PC-9 (cell line): Measurements from ENCODE around the gene CXCL16. TPM values are rescaled to one million over a fixed set of nuclear protein-coding genes. Genes with fewer than 3 reads are reported as not detected.
"Not testable (repeated sequence)": the region's sequence is repeated elsewhere in the genome, so short reads cannot be mapped to it uniquely, and the experiment has no call there.

Source experiments
- BruUV-seq: library from RNA; stranded (reverse); fragments of 400-500 nt; replicated peaks from 2 replicates; lab custom pipeline; 2021; lab: Mats Ljungman, UMichigan
- CTCF ChIA-PET: fragments of 300-600 bp; sonication (Branson Sonifier 250); formaldehyde crosslinking; loops from one replicate; lab custom pipeline; 2022; ENCODE audit warnings: antibody characterized with exemption; lab: Charles Lee
- POLR2A ChIA-PET: fragments of 300-600 bp; sonication (Branson Sonifier 250); formaldehyde crosslinking; loops from one replicate; lab custom pipeline; 2022; ENCODE audit warnings: antibody characterized with exemption; ENCODE audit not compliant: unreplicated experiment; lab: Charles Lee
- DNase-seq, 2 experiments: peaks; one replicate each; pipeline versions ENCODE4 v3.0.0 to v3.0.0-alpha.2; 2015 to 2022; ENCODE audit warnings: mixed read lengths in 1 of 2
- H2AFZ ChIP-seq: fragments of 200-600 bp; sonication (generic); 2 replicates; pipeline ENCODE4 v1.8.1; 2017; ENCODE audit warnings: antibody characterized with exemption
- H3F3A ChIP-seq: fragments of 200-600 bp; sonication (generic); 2 replicates; pipeline ENCODE4 v1.8.1; 2017; ENCODE audit warnings: antibody characterized with exemption, mild to moderate bottlenecking, low read depth; ENCODE audit not compliant: insufficient read depth
- H3K27ac ChIP-seq: fragments of 200-600 bp; sonication (generic); 2 replicates; pipeline ENCODE4 v1.6.1; 2016; ENCODE audit warnings: mixed run types
- H3K27me3 ChIP-seq: fragments of 200-600 bp; sonication (generic); 2 replicates; pipeline ENCODE4 v1.6.1; 2016; ENCODE audit warnings: low read depth, mixed run types; ENCODE audit not compliant: insufficient read depth
- H3K36me3 ChIP-seq: fragments of 200-600 bp; sonication (generic); 2 replicates; pipeline ENCODE4 v1.6.1; 2016; ENCODE audit warnings: low read depth, mixed run types
- H3K4me1 ChIP-seq: fragments of 200-600 bp; sonication (generic); replicated peaks from 2 replicates; pipeline ENCODE4 v1.6.1; 2016; ENCODE audit warnings: mixed run types; ENCODE audit not compliant: insufficient read depth
- H3K4me2 ChIP-seq: fragments of 200-600 bp; sonication (generic); 2 replicates; pipeline ENCODE4 v1.6.1; 2017; ENCODE audit warnings: mixed run types
- H3K4me3 ChIP-seq: fragments of 200-600 bp; sonication (generic); 2 replicates; pipeline ENCODE4 v1.6.1; 2016; ENCODE audit warnings: mixed run types
- H3K79me2 ChIP-seq: fragments of 200-600 bp; sonication (generic); 2 replicates; pipeline ENCODE4 v1.6.1; 2017; ENCODE audit warnings: low read depth, mixed run types
- H3K9me2 ChIP-seq: fragments of 200-600 bp; sonication (generic); 2 replicates; pipeline ENCODE4 v1.8.1; 2017; ENCODE audit warnings: mild to moderate bottlenecking; ENCODE audit not compliant: insufficient read depth
- H3K9me3 ChIP-seq: fragments of 200-600 bp; sonication (generic); 2 replicates; pipeline ENCODE4 v1.8.1; 2016; ENCODE audit warnings: low read depth; ENCODE audit not compliant: insufficient read depth
- H4K20me1 ChIP-seq: fragments of 200-600 bp; sonication (generic); 2 replicates; pipeline ENCODE4 v1.8.1; 2017; ENCODE audit not compliant: insufficient read depth
- CTCF ChIP-seq: fragments of 200-600 bp; sonication (generic); conservative IDR thresholded peaks from 2 replicates; pipeline ENCODE4 v1.6.1; 2017; ENCODE audit warnings: mixed run types, antibody characterized with exemption, mild to moderate bottlenecking, moderate library complexity
- EZH2 ChIP-seq: fragments of 200-600 bp; sonication (generic); IDR thresholded peaks from 2 replicates; pipeline ENCODE4 v1.8.0; 2017; ENCODE audit warnings: antibody characterized with exemption, low read depth
- intact Hi-C: fragments of 100-400 bp; cut with micrococcal nuclease; formaldehyde crosslinking; loops from one replicate; pipeline ENCODE4 v1.10.0; 2022; ENCODE audit not compliant: unreplicated experiment
- total RNA-seq: library from RNA; stranded (reverse); gene quantifications from 2 replicates; pipeline ENCODE4 v1.2.3, GENCODE V29; 2021

The CXCL16 gene
- total RNA-seq, 1 experiment from 2014 or later, result 52.4 TPM

DNA sequence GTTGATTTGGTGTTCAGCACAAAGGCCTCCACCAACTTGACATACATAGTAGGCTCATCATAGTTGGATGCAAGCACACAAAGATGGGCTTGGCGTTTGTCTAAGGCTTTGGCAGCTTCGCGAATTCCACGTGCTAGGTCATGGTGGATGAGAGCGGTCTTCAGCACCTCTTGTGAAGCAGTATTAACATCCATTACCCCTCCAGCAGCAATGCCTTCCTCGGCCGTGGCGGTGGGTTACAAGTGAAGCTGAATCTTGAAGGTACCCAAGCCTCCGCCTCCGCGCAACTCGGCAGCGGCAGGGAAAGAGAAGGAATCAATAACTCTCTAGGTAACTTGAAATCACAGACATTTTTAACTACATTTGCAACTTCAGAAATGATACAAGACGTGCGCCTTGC is 34.7 kb downstream of the CXCL16 start:
- no peak for TF ChIP-seq EZH2
- TF ChIP-seq CTCF, result no peak
- Histone ChIP-seq H2AFZ (no peak overlapping the region), H3K4me2 (peak overlapping the region; percentile 100), H3K27ac (no peak overlapping the region), H3K4me1 (peaks cover 29% of the 10 kb centered on the region), H4K20me1 (peaks cover 14% of the 10 kb centered on the region; the same call in 1 of the 2 replicates), H3K4me3 (peak overlapping the region; percentile 95; the same call in 1 of the 2 replicates), H3K79me2 (peaks cover 52% of the 10 kb centered on the region), H3K27me3 (no peaks in the 10 kb centered on the region), H3K36me3 (no peaks in the 10 kb centered on the region), H3F3A (peaks cover 30% of the 10 kb centered on the region), H3K9me3 (no peaks in the 10 kb centered on the region), H3K9me2 (no peaks in the 10 kb centered on the region)
- ChIA-PET POLR2A (no interaction called here), CTCF (interaction anchor here (0.8 kb wide), 1 partner anchor 26 kb away, joined by 6 read pairs; no protein-coding TSS in a partner anchor)
- intact Hi-C loops, result loop anchor here (1.0 to 10.0 kb wide), 2 partner anchors 26 to 140 kb away; partner anchors contain the start of genes GGT6 and MED11
- no peak for DNase-seq
- no TSS peak for BruUV-seq

DNA sequence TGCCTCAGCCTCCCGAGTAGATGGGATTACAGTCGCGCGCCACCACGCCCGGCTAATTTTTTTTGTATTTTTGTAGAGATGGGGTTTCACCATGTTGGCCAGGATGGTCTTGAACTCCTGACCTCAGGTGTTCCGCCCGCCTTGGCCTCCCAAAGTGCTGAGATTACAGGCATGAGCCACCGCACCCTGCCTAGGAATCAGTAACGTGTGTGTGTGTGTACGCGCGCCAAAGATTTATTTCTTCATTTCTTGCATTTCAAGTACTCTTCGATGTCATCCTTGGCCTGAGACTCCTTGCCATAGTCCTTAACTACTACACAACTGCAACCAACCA is 35.2 kb downstream of the CXCL16 start:
- Histone ChIP-seq H3K4me2 (peak overlapping the region; percentile 100), H4K20me1 (peaks cover 18% of the 10 kb centered on the region; the same call in 1 of the 2 replicates), H3K4me3 (peak overlapping the region; percentile 95), H3K4me1 (peaks cover 29% of the 10 kb centered on the region), H3F3A (peaks cover 25% of the 10 kb centered on the region), H3K79me2 (peaks cover 56% of the 10 kb centered on the region), H2AFZ (peak overlapping the region; percentile 97)
- not testable (repeated sequence) for H3K9me2 ChIP-seq, DNase-seq, H3K27me3 ChIP-seq, H3K36me3 ChIP-seq, H3K27ac ChIP-seq, BruUV-seq, H3K9me3 ChIP-seq
- intact Hi-C loops, result loop anchor here (1.0 to 10.0 kb wide), 2 partner anchors 27 to 140 kb away; partner anchors contain the start of genes GGT6 and MED11
- POLR2A ChIA-PET, result interaction anchor here (0.8 kb wide), 1 partner anchor 35 kb away, joined by 5 read pairs; the partner anchor contains the start of genes CXCL16 and ZMYND15
- CTCF ChIA-PET, result interaction anchor here (0.8 kb wide), 1 partner anchor 26 kb away, joined by 6 read pairs; no protein-coding TSS in a partner anchor

DNA sequence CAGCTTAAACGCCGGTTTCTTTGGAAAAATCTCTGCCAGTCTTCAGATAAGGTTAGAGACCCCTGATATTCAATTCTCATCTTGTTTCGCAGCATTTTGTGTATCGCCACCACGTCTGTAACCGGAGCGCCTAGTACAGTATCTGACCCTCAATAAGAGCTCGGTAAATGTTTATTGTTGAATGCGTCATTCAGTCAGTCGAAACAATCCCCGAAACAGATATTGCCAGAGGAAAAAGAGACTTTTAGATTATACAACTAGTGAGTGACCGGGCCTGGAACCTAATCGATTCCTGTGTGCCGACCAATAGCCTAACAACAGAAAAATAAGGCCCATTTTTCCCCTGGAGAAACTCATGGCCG is 36.4 kb downstream of the CXCL16 start:
- DNase-seq, result no peak
- H3F3A ChIP-seq, result peaks cover 14% of the 10 kb centered on the region; the same call in 1 of the 2 replicates
- CTCF ChIA-PET, result interaction anchor here (0.6 kb wide), 1 partner anchor 36 kb away, joined by 3 read pairs; no protein-coding TSS in a partner anchor
- H3K4me1 ChIP-seq, result peaks cover 29% of the 10 kb centered on the region
- peaks cover 68% of the 10 kb centered on the region for H3K79me2 ChIP-seq
- H3K4me3 ChIP-seq, result peak overlapping the region; percentile 95
- BruUV-seq, result no TSS peak
- no peaks in the 10 kb centered on the region for H3K9me3 ChIP-seq
- H4K20me1 ChIP-seq, result peaks cover 28% of the 10 kb centered on the region; the same call in 1 of the 2 replicates
- intact Hi-C loops, result loop anchor here (10.0 kb wide), 1 partner anchor 139 kb away; the partner anchor contains the start of gene GGT6
- TF ChIP-seq CTCF (no peak), EZH2 (no peak)
- peak overlapping the region; percentile 100 for H3K4me2 ChIP-seq
- peak overlapping the region; percentile 97 for H2AFZ ChIP-seq
- H3K27me3 ChIP-seq, result no peaks in the 10 kb centered on the region
- no peaks in the 10 kb centered on the region for H3K9me2 ChIP-seq
- POLR2A ChIA-PET, result no interaction called here
- peak overlapping the region; percentile 57 for H3K27ac ChIP-seq
- no peaks in the 10 kb centered on the region; the same call in 1 of the 2 replicates for H3K36me3 ChIP-seq
